GM23338 (cell line): ENCODE measurements around the gene ST8SIA2. TPM values are rescaled to one million over a fixed set of nuclear protein-coding genes. Genes with fewer than 3 reads are reported as not detected.

Experiments
- ATAC-seq: fragments of 200-7000 bp; cut with Tn5 transposase; 3 replicates; pipeline ENCODE4 v1.9.1; 2020
- DNase-seq: peaks from one replicate; pipeline ENCODE4 v3.0.0-alpha.2; 2015; ENCODE audit warnings: low spot score
- H2AFZ ChIP-seq: fragments of 200-600 bp; sonication (generic); 2 replicates; pipeline ENCODE4 v1.8.0; 2016; ENCODE audit warnings: antibody characterized with exemption, mild to moderate bottlenecking, moderate library complexity
- H3F3A ChIP-seq: fragments of 200-600 bp; sonication (generic); replicated peaks from 2 replicates; pipeline ENCODE4 v1.8.0; 2017; ENCODE audit warnings: antibody characterized with exemption, mixed run types, low read depth
- H3K27ac ChIP-seq: fragments of 200-600 bp; sonication (generic); 2 replicates; pipeline ENCODE4 v1.6.1; 2016; ENCODE audit warnings: low read depth
- H3K27me3 ChIP-seq: fragments of 200-600 bp; sonication (generic); 2 replicates; pipeline ENCODE4 v1.8.0; 2016; ENCODE audit warnings: mild to moderate bottlenecking, mixed run types, moderate library complexity; ENCODE audit not compliant: insufficient read depth
- H3K36me3 ChIP-seq: fragments of 200-600 bp; sonication (generic); 2 replicates; pipeline ENCODE4 v1.8.0; 2016; ENCODE audit warnings: mild to moderate bottlenecking; ENCODE audit not compliant: insufficient read depth
- H3K4me1 ChIP-seq: fragments of 200-600 bp; sonication (generic); 2 replicates; pipeline ENCODE4 v1.8.0; 2016; ENCODE audit warnings: mild to moderate bottlenecking, moderate library complexity; ENCODE audit not compliant: insufficient read depth
- H3K4me2 ChIP-seq: fragments of 200-600 bp; sonication (generic); 2 replicates; pipeline ENCODE4 v1.7.1; 2017; ENCODE audit warnings: mixed run types
- H3K4me3 ChIP-seq: fragments of 200-600 bp; sonication (generic); 2 replicates; pipeline ENCODE4 v1.6.1; 2016; ENCODE audit warnings: mixed run types
- H3K79me2 ChIP-seq: fragments of 200-600 bp; sonication (generic); replicated peaks from 2 replicates; pipeline ENCODE4 v1.8.0; 2017; ENCODE audit warnings: mild to moderate bottlenecking; ENCODE audit not compliant: insufficient read depth
- H3K9me2 ChIP-seq: fragments of 200-600 bp; sonication (generic); 2 replicates; pipeline ENCODE4 v1.8.0; 2017; ENCODE audit not compliant: insufficient read depth
- H4K20me1 ChIP-seq: fragments of 200-600 bp; sonication (generic); replicated peaks from 2 replicates; pipeline ENCODE4 v1.8.0; 2017; ENCODE audit warnings: mild to moderate bottlenecking; ENCODE audit not compliant: insufficient read depth
- H3K27ac Mint-ChIP-seq: 2 replicates; pipeline ENCODE4 v1.8.0; 2020; ENCODE audit warnings: inconsistent platforms, mild to moderate bottlenecking, moderate library complexity, mixed read lengths
- H3K27me3 Mint-ChIP-seq: 3 replicates; pipeline ENCODE4 v1.8.0; 2022; ENCODE audit warnings: low read depth, mild to moderate bottlenecking, moderate library complexity, mixed read lengths, inconsistent platforms; ENCODE audit not compliant: insufficient read depth, poor library complexity
- H3K36me3 Mint-ChIP-seq: 3 replicates; pipeline ENCODE4 v1.8.0; 2021; ENCODE audit warnings: low read depth, mild to moderate bottlenecking, inconsistent platforms, moderate library complexity, mixed read lengths
- H3K4me1 Mint-ChIP-seq: 3 replicates; pipeline ENCODE4 v1.8.0; 2020; ENCODE audit warnings: mild to moderate bottlenecking, inconsistent platforms, mixed read lengths
- H3K4me3 Mint-ChIP-seq: 3 replicates; pipeline ENCODE4 v1.8.0; 2021; ENCODE audit warnings: moderate library complexity, mild to moderate bottlenecking, inconsistent platforms, mixed read lengths
- H3K9me3 Mint-ChIP-seq: 3 replicates; pipeline ENCODE4 v1.8.0; 2020; ENCODE audit warnings: moderate library complexity, mild to moderate bottlenecking, inconsistent platforms, mixed read lengths
- CREB1 ChIP-seq: fragments of 250-450 bp; sonication (Bioruptor Pico); IDR thresholded peaks from 2 replicates; pipeline ENCODE4 v1.5.0; 2020; ENCODE audit warnings: low read depth, mild to moderate bottlenecking, moderate library complexity
- CTCF ChIP-seq, 2 experiments: fragments of 200-600 bp in 1 of 2; sonication (generic) in 1 of 2; conservative IDR thresholded peaks; 2 replicates each; pipeline versions ENCODE4 v1.5.1 to v1.6.1; 2016 to 2017; ENCODE audit warnings: antibody characterized with exemption in 2 of 2, low read depth in 2 of 2, mild to moderate bottlenecking in 2 of 2, moderate library complexity in 1 of 2
- ETS1 ChIP-seq: IDR thresholded peaks from 2 replicates; pipeline ENCODE4 v1.6.1; 2016; ENCODE audit warnings: antibody characterized with exemption
- EZH2phosphoT487 ChIP-seq: fragments of 200-600 bp; sonication (generic); IDR thresholded peaks from one replicate; pipeline ENCODE4 v1.8.1; 2018; ENCODE audit warnings: antibody characterized with exemption; ENCODE audit not compliant: unreplicated experiment
- JUNB ChIP-seq: IDR thresholded peaks from one replicate; pipeline ENCODE4 v1.6.1; 2016; ENCODE audit warnings: antibody characterized with exemption; ENCODE audit not compliant: unreplicated experiment
- NANOG ChIP-seq: IDR thresholded peaks from 2 replicates; pipeline ENCODE4 v1.6.1; 2016; ENCODE audit warnings: antibody characterized with exemption, borderline replicate concordance
- STAT1 ChIP-seq: IDR thresholded peaks from one replicate; pipeline ENCODE4 v1.6.1; 2016; ENCODE audit warnings: antibody characterized with exemption; ENCODE audit not compliant: unreplicated experiment
- ZNF114 ChIP-seq: fragments of 250-450 bp; sonication (Bioruptor Pico); IDR thresholded peaks from 2 replicates; pipeline ENCODE4 v1.5.0; 2020; ENCODE audit warnings: mild to moderate bottlenecking, moderate library complexity
- polyA plus RNA-seq: library from polyadenylated mRNA; unstranded; fragments of >200 nt; fragmentation: Nextera tagmentation; extraction: Ambion mirVana; gene quantifications from 2 replicates; pipeline ENCODE4 v1.2.1, GENCODE V29; 2016
- total RNA-seq: library from RNA; depleted of rRNA; stranded (reverse); fragments of >200 nt; shearing (Covaris generic); gene quantifications from 2 replicates; pipeline ENCODE4 v1.2.3, GENCODE V29; 2014

ST8SIA2 gene
- total and polyA plus RNA-seq, 2 experiments from 2014 or later: 0.66 to 1.2 TPM

- Histone ChIP-seq H2AFZ (peak overlapping the region; percentile 43; the same call in 1 of the 2 replicates), H3K27me3 (no peaks in the 10 kb centered on the region), H3K4me3 (no peak overlapping the region), H3K27ac (no peak overlapping the region), H4K20me1 (no peaks in the 10 kb centered on the region), H3K79me2 (no peaks in the 10 kb centered on the region), H3K9me2 (no peaks in the 10 kb centered on the region), H3K4me2 (no peak overlapping the region), H3F3A (no peaks in the 10 kb centered on the region), H3K36me3 (no peaks in the 10 kb centered on the region), H3K4me1 (no peaks in the 10 kb centered on the region)
- Mint-ChIP-seq H3K4me3 (no peak overlapping the region), H3K9me3 (peaks cover 4% of the 10 kb centered on the region; the same call in 1 of the 3 replicates), H3K36me3 (no peaks in the 10 kb centered on the region), H3K27ac (no peak overlapping the region), H3K27me3 (peaks cover 3% of the 10 kb centered on the region), H3K4me1 (peaks cover 13% of the 10 kb centered on the region; the same call in 2 of the 3 replicates)
- TF ChIP-seq NANOG (no peak), ZNF114 (no peak), JUNB (no peak), CREB1 (CRISPR knock-in tag) (no peak), ETS1 (no peak)
- ATAC-seq: no peak
- DNase-seq: no peak
Measured at GRCh38 chr15:92385096-92385495, 8.6 kb upstream of the ST8SIA2 start.

GRCh38 chr15:92391640-92392039, 2.0 kb upstream of the ST8SIA2 start:
- Mint-ChIP-seq H3K4me1 (peaks cover 26% of the 10 kb centered on the region), H3K36me3 (no peaks in the 10 kb centered on the region; the same call in 2 of the 3 replicates), H3K27me3 (peaks cover 48% of the 10 kb centered on the region), H3K9me3 (no peaks in the 10 kb centered on the region; the same call in 2 of the 3 replicates), H3K27ac (no peak overlapping the region), H3K4me3 (peak overlapping the region; percentile 3; the same call in 1 of the 3 replicates)
- H3K4me3 ChIP-seq: peak overlapping the region; percentile 96; the same call in 1 of the 2 replicates
- no peaks in the 10 kb centered on the region for H3K79me2 ChIP-seq
- H3K4me2 ChIP-seq: peak overlapping the region; percentile 97; the same call in 1 of the 2 replicates
- H3K4me1 ChIP-seq: peaks cover 19% of the 10 kb centered on the region; the same call in 1 of the 2 replicates
- TF ChIP-seq STAT1: no peak
- peak; percentile 77 to 85 for TF ChIP-seq CTCF (conservative IDR thresholded peaks at IDR 0.05; ENCODE audit: low read depth in 2 of 2)
- no peak for TF ChIP-seq EZH2phosphoT487
- no peak for TF ChIP-seq NANOG
- ATAC-seq (peak; percentile 31), DNase-seq (peak; percentile 76)
- no peaks in the 10 kb centered on the region for H3K9me2 ChIP-seq
- H3K36me3 ChIP-seq: no peaks in the 10 kb centered on the region; the same call in 1 of the 2 replicates
- 0 out of 2 replicates have a peak, but pooled peaks cover 4% of the 10 kb centered on the region for H3F3A ChIP-seq
- no peaks in the 10 kb centered on the region for H4K20me1 ChIP-seq
- no peak overlapping the region for H2AFZ ChIP-seq
- peaks cover 47% of the 10 kb centered on the region for H3K27me3 ChIP-seq
- no peak overlapping the region for H3K27ac ChIP-seq
